Cerebellar nuclear complex (tissue), 1 donor: Measurements from ENCODE around the gene ALG12.
"Not testable (repeated sequence)": the region's sequence is repeated elsewhere in the genome, so short reads cannot be mapped to it uniquely, and the experiment has no call there.

Experiments used
- DNase-seq, 2 experiments: peaks; one replicate each; lab custom pipeline; 2025; lab: John Stamatoyannopoulos, UW

Gene ALG12

GRCh38 chr22:49867303-49868265 is 50.7 kb downstream of the ALG12 start:
- DNase-seq = no peak

GRCh38 chr22:49866646-49867045 is 51.6 kb downstream of the ALG12 start:
- no peak for DNase-seq

- DNase-seq = no peak
Measured at GRCh38 chr22:49866134-49866533, 52.1 kb downstream of the ALG12 start.

- DNase-seq = no peak
Measured at GRCh38 chr22:49865156-49865555, 53.1 kb downstream of the ALG12 start.

GRCh38 chr22:49863931-49864330 is 54.3 kb downstream of the ALG12 start:
- no peak for DNase-seq

GRCh38 chr22:49862496-49862776 is 55.8 kb downstream of the ALG12 start:
- no peak for DNase-seq

GRCh38 chr22:49861642-49862495 is 56.4 kb downstream of the ALG12 start:
- DNase-seq = no peak

GRCh38 chr22:49858827-49859226 is 59.4 kb downstream of the ALG12 start:
- no peak for DNase-seq

- no peak for DNase-seq
Measured at GRCh38 chr22:49856766-49857618, 61.2 kb downstream of the ALG12 start.

GRCh38 chr22:49856343-49856742 is 61.9 kb downstream of the ALG12 start:
- no peak for DNase-seq

GRCh38 chr22:49855251-49855911 is 62.9 kb downstream of the ALG12 start:
- DNase-seq = no peak

GRCh38 chr22:49853981-49854831 is 64.0 kb downstream of the ALG12 start:
- no peak for DNase-seq

GRCh38 chr22:49852898-49853894 is 65.0 kb downstream of the ALG12 start, which contains the start of gene ZBED4:
TSS of gene ZBED4 (plus strand) at chr22:49853844. CDS start at chr22:49883663, 29,819 bp downstream.
- peak; percentile 27 to 84 for DNase-seq

GRCh38 chr22:49852568-49852897 is 65.7 kb downstream of the ALG12 start:
- not testable (repeated sequence) for DNase-seq

- DNase-seq = no peak
Measured at GRCh38 chr22:49850959-49851802, 67.1 kb downstream of the ALG12 start.
